ENCODE results near the gene ARHGEF10L.
"Not testable (repeated sequence)": the region's sequence is repeated elsewhere in the genome, so short reads cannot be mapped to it uniquely, and the experiment has no call there.

ARHGEF10L gene

GRCh38 chr1:17724150-17724549 is 184.7 kb downstream of the ARHGEF10L start:
- no peak for DNase-seq

GRCh38 chr1:17725084-17725719 is 185.7 kb downstream of the ARHGEF10L start:
- DNase-seq: peak in 2 of 3 experiments; percentile 9 to 81

- DNase-seq: no peak
These were observed 186.5 kb downstream of the ARHGEF10L start for GRCh38 chr1:17725811-17726582.

GRCh38 chr1:17728123-17728712 is 188.7 kb downstream of the ARHGEF10L start:
- no peak for DNase-seq

- no peak for DNase-seq
These were observed 189.8 kb downstream of the ARHGEF10L start for GRCh38 chr1:17729248-17729647.

- DNase-seq: no peak
These were observed 190.4 kb downstream of the ARHGEF10L start for GRCh38 chr1:17729909-17730308.

GRCh38 chr1:17731460-17731859 is 192.0 kb downstream of the ARHGEF10L start:
- no peak for DNase-seq

- no peak for DNase-seq
These were observed 193.0 kb downstream of the ARHGEF10L start for GRCh38 chr1:17732475-17732874.

GRCh38 chr1:17733661-17734060 is 194.2 kb downstream of the ARHGEF10L start:
- no peak for DNase-seq

- no peak for DNase-seq
These were observed 195.1 kb downstream of the ARHGEF10L start for GRCh38 chr1:17734609-17735008.

GRCh38 chr1:17735348-17735747 is 195.8 kb downstream of the ARHGEF10L start:
- DNase-seq: no peak

- no peak for DNase-seq
These were observed 196.3 kb downstream of the ARHGEF10L start for GRCh38 chr1:17735793-17736192.

GRCh38 chr1:17736625-17737024 is 197.1 kb downstream of the ARHGEF10L start:
- DNase-seq: no peak

- no peak for DNase-seq
These were observed 199.6 kb downstream of the ARHGEF10L start for GRCh38 chr1:17739050-17739449.

- no peak for DNase-seq
These were observed 201.6 kb downstream of the ARHGEF10L start for GRCh38 chr1:17741052-17741451.

GRCh38 chr1:17742583-17742982 is 203.1 kb downstream of the ARHGEF10L start:
- DNase-seq: no peak

- DNase-seq: no peak
These were observed 203.6 kb downstream of the ARHGEF10L start for GRCh38 chr1:17743008-17743647.

- no peak for DNase-seq
These were observed 204.4 kb downstream of the ARHGEF10L start for GRCh38 chr1:17743925-17744324.

- peak in 1 of 3 experiments; percentile 25 for DNase-seq
These were observed 205.4 kb downstream of the ARHGEF10L start for GRCh38 chr1:17744666-17745478.

GRCh38 chr1:17745479-17745955 is 206.0 kb downstream of the ARHGEF10L start:
- no peak for DNase-seq

GRCh38 chr1:17746281-17746680 is 206.8 kb downstream of the ARHGEF10L start:
- not testable (repeated sequence) for DNase-seq

GRCh38 chr1:17746920-17747319 is 207.4 kb downstream of the ARHGEF10L start:
- no peak for DNase-seq

All from NCI-H1417 (cell line).